H1 (cell line): ENCODE results near the gene AMBP. TPM values are rescaled to one million over a fixed set of nuclear protein-coding genes. Genes with fewer than 3 reads are reported as not detected.

ENCODE experiments used
- CTCF ChIA-PET: fragments of 300-600 bp; sonication (Branson Sonifier 250); formaldehyde crosslinking; loops from one replicate; lab custom pipeline; 2021; ENCODE audit not compliant: partially characterized antibody; lab: Charles Lee
- POLR2A ChIA-PET: fragments of 300-600 bp; sonication (Branson Sonifier 250); formaldehyde crosslinking; loops from one replicate; lab custom pipeline; 2021; ENCODE audit warnings: inconsistent platforms; ENCODE audit not compliant: partially characterized antibody; lab: Charles Lee
- DNase-seq, 2 experiments: peaks; one replicate each; pipeline versions ENCODE4 v3.0.0 to v3.0.0-alpha.2; 2010 to 2022; ENCODE audit warnings: low spot score in 2 of 2, low read depth in 1 of 2, mixed read lengths in 1 of 2
- FAIRE-seq: peaks from 2 replicates; lab custom pipeline; 2011; peaks lifted over from hg19 to GRCh38; lab: Jason Lieb, UNC
- H2AFZ ChIP-seq: 2 replicates; pipeline ENCODE4 v1.8.1; 2012; ENCODE audit warnings: low read length, inconsistent platforms
- H2AK5ac ChIP-seq: 2 replicates; pipeline ENCODE4 v1.6.1; 2013; ENCODE audit warnings: low read depth, low read length
- H2BK120ac ChIP-seq: replicated peaks from 2 replicates; pipeline ENCODE3; 2013; ENCODE audit warnings: low read depth, low read length, inconsistent platforms
- H2BK12ac ChIP-seq: 2 replicates; pipeline ENCODE4 v1.6.1; 2013; ENCODE audit warnings: low read depth, low read length
- H2BK15ac ChIP-seq: 2 replicates; pipeline ENCODE4 v1.6.1; 2013; ENCODE audit warnings: low read length
- H2BK20ac ChIP-seq: 2 replicates; pipeline ENCODE4 v1.6.1; 2013; ENCODE audit warnings: low read length
- H2BK5ac ChIP-seq: 2 replicates; pipeline ENCODE4 v1.6.1; 2013; ENCODE audit warnings: low read depth, low read length
- H3K14ac ChIP-seq: 2 replicates; pipeline ENCODE4 v1.6.1; 2013; ENCODE audit warnings: inconsistent platforms; ENCODE audit not compliant: insufficient read length
- H3K18ac ChIP-seq: 2 replicates; pipeline ENCODE4 v1.6.1; 2013; ENCODE audit warnings: low read length; ENCODE audit errors: extremely low read depth
- H3K23ac ChIP-seq: 2 replicates; pipeline ENCODE4 v1.6.1; 2013; ENCODE audit warnings: inconsistent platforms; ENCODE audit not compliant: insufficient read length
- H3K23me2 ChIP-seq: 2 replicates; pipeline ENCODE4 v1.6.1; 2013; ENCODE audit warnings: low read depth, low read length
- H3K27ac ChIP-seq: 2 replicates; pipeline ENCODE4 v1.6.1; 2011; ENCODE audit warnings: low read depth, low read length, inconsistent platforms
- H3K27me3 ChIP-seq, 4 experiments: replicated peaks in 1 of 4; 1 replicate in 1 of 4; 2 replicates in 3 of 4; pipeline versions ENCODE4 v1.6.1 to v1.8.1; 2011 to 2013; ENCODE audit warnings: low read length in 3 of 4, mild to moderate bottlenecking in 3 of 4, inconsistent platforms in 2 of 4, mixed read lengths in 2 of 4, moderate library complexity in 1 of 4; ENCODE audit not compliant: control insufficient read depth in 3 of 4, insufficient read depth in 3 of 4; ENCODE audit errors: extremely low read depth in 1 of 4
- H3K36me3 ChIP-seq, 4 experiments: 2 replicates each; pipeline versions ENCODE4 v1.6.1 to v1.8.1; 2011 to 2013; ENCODE audit warnings: mild to moderate bottlenecking in 4 of 4, low read length in 3 of 4, moderate library complexity in 2 of 4, control low read depth in 1 of 4, inconsistent platforms in 1 of 4; ENCODE audit not compliant: insufficient read depth in 4 of 4, control insufficient read depth in 2 of 4
- H3K4ac ChIP-seq: replicated peaks from 2 replicates; pipeline ENCODE3; 2013; ENCODE audit warnings: low read length, low read depth, mixed read lengths, inconsistent platforms; ENCODE audit not compliant: insufficient read length
- H3K4me1 ChIP-seq, 4 experiments: replicated peaks in 1 of 4; 1 replicate in 1 of 4; 2 replicates in 3 of 4; pipeline versions ENCODE4 v1.6.1 to v1.8.1; 2011 to 2013; ENCODE audit warnings: low read length in 3 of 4, inconsistent platforms in 2 of 4, mixed read lengths in 1 of 4; ENCODE audit not compliant: insufficient read depth in 4 of 4, control insufficient read depth in 3 of 4
- H3K4me2 ChIP-seq, 2 experiments: 2 replicates each; pipeline versions ENCODE4 v1.6.1 to v1.8.1; 2011 to 2013; ENCODE audit warnings: low read depth in 2 of 2, low read length in 2 of 2, control low read depth in 1 of 2, inconsistent platforms in 1 of 2, mild to moderate bottlenecking in 1 of 2; ENCODE audit not compliant: insufficient read depth in 1 of 2
- H3K4me3 ChIP-seq, 4 experiments: fragments of 200-600, 300-600 bp in 1 of 4; sonication (generic), shearing (Covaris generic), sonication (Bioruptor Twin) in 1 of 4; 2 replicates each; pipeline versions ENCODE4 v1.5.1 to v1.8.1; 2011 to 2016; ENCODE audit warnings: low read length in 4 of 4, low read depth in 3 of 4, control low read depth in 2 of 4, inconsistent platforms in 2 of 4, mild to moderate bottlenecking in 2 of 4, mixed read lengths in 1 of 4, moderate library complexity in 1 of 4; ENCODE audit not compliant: insufficient read depth in 2 of 4; ENCODE audit errors: extremely low read depth in 1 of 4
- H3K56ac ChIP-seq: replicated peaks from 2 replicates; pipeline ENCODE3; 2013; ENCODE audit warnings: low read depth, mild to moderate bottlenecking, mixed read lengths, low read length, inconsistent platforms; ENCODE audit not compliant: insufficient read length
- H3K79me1 ChIP-seq: 2 replicates; pipeline ENCODE4 v1.6.1; 2013; ENCODE audit warnings: low read depth, low read length, control low read depth
- H3K79me2 ChIP-seq, 2 experiments: 2 replicates each; pipeline versions ENCODE4 v1.6.1 to v1.8.1; 2012 to 2013; ENCODE audit warnings: low read length in 2 of 2, mild to moderate bottlenecking in 2 of 2, inconsistent platforms in 1 of 2; ENCODE audit not compliant: insufficient read depth in 2 of 2, control insufficient read depth in 1 of 2
- H3K9ac ChIP-seq, 4 experiments: replicated peaks in 1 of 4; 1 replicate in 1 of 4; 2 replicates in 3 of 4; pipeline versions ENCODE4 v1.6.1 to v1.8.1; 2011 to 2013; ENCODE audit warnings: low read depth in 3 of 4, low read length in 3 of 4, control low read depth in 2 of 4, mild to moderate bottlenecking in 2 of 4, moderate library complexity in 2 of 4, inconsistent platforms in 1 of 4; ENCODE audit errors: extremely low read depth in 1 of 4
- H3K9me3 ChIP-seq, 2 experiments: 2 replicates each; pipeline versions ENCODE4 v1.6.1 to v1.8.1; 2012 to 2013; ENCODE audit warnings: mild to moderate bottlenecking in 2 of 2, moderate library complexity in 2 of 2, control low read depth in 1 of 2, inconsistent platforms in 1 of 2, low read depth in 1 of 2, low read length in 1 of 2, mixed read lengths in 1 of 2; ENCODE audit not compliant: insufficient read depth in 2 of 2
- H4K20me1 ChIP-seq, 2 experiments: replicated peaks in 1 of 2; 2 replicates each; pipeline versions ENCODE3 to v1.8.1; 2011 to 2013; ENCODE audit warnings: inconsistent platforms in 2 of 2, low read length in 2 of 2, mild to moderate bottlenecking in 1 of 2; ENCODE audit not compliant: insufficient read depth in 2 of 2, control insufficient read depth in 1 of 2
- H4K5ac ChIP-seq: 2 replicates; pipeline ENCODE4 v1.6.1; 2013; ENCODE audit warnings: low read length, low read depth, mixed read lengths, inconsistent platforms; ENCODE audit not compliant: insufficient read length
- H4K8ac ChIP-seq: 2 replicates; pipeline ENCODE4 v1.8.0; 2013; ENCODE audit warnings: mild to moderate bottlenecking, moderate library complexity, low read length, inconsistent platforms; ENCODE audit not compliant: insufficient read depth; ENCODE audit errors: extremely low read depth
- H4K91ac ChIP-seq: replicated peaks from 2 replicates; pipeline ENCODE3; 2013; ENCODE audit warnings: low read length, mixed read lengths, inconsistent platforms; ENCODE audit not compliant: insufficient read length
- BCL11A ChIP-seq, 2 experiments: IDR thresholded peaks; one replicate each; pipeline ENCODE4 v1.6.1; 2011; ENCODE audit warnings: low read depth in 2 of 2, low read length in 2 of 2, mild to moderate bottlenecking in 2 of 2
- EZH2 ChIP-seq: fragments of 200-600 bp; sonication (generic); IDR thresholded peaks from 2 replicates; pipeline ENCODE4 v1.7.1; 2012; ENCODE audit warnings: low read depth, mild to moderate bottlenecking, moderate library complexity, low read length, inconsistent platforms; ENCODE audit not compliant: severe bottlenecking
- GABPA ChIP-seq: IDR thresholded peaks from 2 replicates; pipeline ENCODE4 v1.6.1; 2011; ENCODE audit warnings: mild to moderate bottlenecking, low read length, moderate library complexity, borderline replicate concordance; ENCODE audit not compliant: insufficient read depth
- POU5F1 ChIP-seq: IDR thresholded peaks from 2 replicates; pipeline ENCODE4 v1.6.1; 2011; ENCODE audit warnings: low read depth, mild to moderate bottlenecking, low read length, moderate library complexity
- SIRT6 ChIP-seq: IDR thresholded peaks from one replicate; pipeline ENCODE4 v1.7.1; 2012; ENCODE audit warnings: low read length, inconsistent platforms
- SP2 ChIP-seq: IDR thresholded peaks from 2 replicates; pipeline ENCODE4 v1.6.1; 2012; ENCODE audit warnings: mild to moderate bottlenecking, low read length, inconsistent platforms
- SUZ12 ChIP-seq: fragments of 200-600 bp; sonication (generic); IDR thresholded peaks from 2 replicates; pipeline ENCODE4 v1.6.1; 2012; ENCODE audit warnings: mild to moderate bottlenecking, inconsistent platforms, low read length, moderate library complexity, mixed read lengths
- TAF1 ChIP-seq: IDR thresholded peaks from 2 replicates; pipeline ENCODE4 v1.6.1; 2011; ENCODE audit warnings: mild to moderate bottlenecking, low read depth, low read length
- TEAD4 ChIP-seq: IDR thresholded peaks from 2 replicates; pipeline ENCODE4 v1.6.1; 2012; ENCODE audit warnings: low read depth, low read length, inconsistent platforms, mixed read lengths
- WGBS, 2 experiments: shearing (Covaris generic) in 1 of 2; methylation state at CpG; one replicate each; pipeline versions ENCODE4 v1.1.6 to v1.1.7; 2013 to 2015; ENCODE audit warnings: low lambda C conversion rate in 2 of 2, mixed read lengths in 2 of 2, inconsistent platforms in 1 of 2, low coverage in 1 of 2, missing lambda C conversion rate in 1 of 2; ENCODE audit not compliant: insufficient replicate concordance in 2 of 2, insufficient coverage in 1 of 2, insufficient read length in 1 of 2; ENCODE audit errors: extremely low coverage in 1 of 2, missing lambda C conversion rate in 1 of 2; 5-methylcytosine and 5-hydroxymethylcytosine counted together
- polyA plus RNA-seq, 7 experiments: library from polyadenylated mRNA; depleted of rRNA in 3 of 7; stranded (reverse) in 5 of 7; unstranded in 2 of 7; fragments of >200 nt in 5 of 7; fragments of 200-250 nt in 2 of 7; gene quantifications; 1 replicate in 5 of 7; 2 replicates in 1 of 7; 4 replicates in 1 of 7; pipeline versions ENCODE4 v1.2.1 to v1.2.3, GENCODE V29; 2011 to 2013; ENCODE audit warnings: missing spikeins in 2 of 7, mixed read lengths in 2 of 7
- total RNA-seq: library from RNA; stranded (reverse); fragmentation: NEBNext Ultra II Directional; extraction: Animal tissue kit (Norgen Biotek cat#: 25700); gene quantifications from 2 replicates; pipeline ENCODE4 v1.2.1, GENCODE V29; 2021
- TF ChIP-seq, protein P1 (sequence below): IDR thresholded peaks from 2 replicates; pipeline ENCODE4 v1.6.1; 2011; ENCODE audit warnings: low read length, improper control_type of control experiment
- TF ChIP-seq, protein P2 (sequence below), 3 experiments: IDR thresholded peaks; 1 replicate in 2 of 3; 2 replicates in 1 of 3; pipeline versions ENCODE4 v1.5.1 to v1.6.1; 2011; ENCODE audit warnings: low read length in 3 of 3, mild to moderate bottlenecking in 3 of 3, inconsistent platforms in 2 of 3, low read depth in 1 of 3, moderate library complexity in 1 of 3; ENCODE audit not compliant: insufficient read depth in 1 of 3; ENCODE audit errors: control extremely low read depth in 1 of 3

Gene AMBP
- total and polyA plus RNA-seq, 2 of the 8 experiments (the other 6 are each of a cell fraction or from before 2014, with no cell fraction given): 3.0 to 4.0 TPM

DNA sequence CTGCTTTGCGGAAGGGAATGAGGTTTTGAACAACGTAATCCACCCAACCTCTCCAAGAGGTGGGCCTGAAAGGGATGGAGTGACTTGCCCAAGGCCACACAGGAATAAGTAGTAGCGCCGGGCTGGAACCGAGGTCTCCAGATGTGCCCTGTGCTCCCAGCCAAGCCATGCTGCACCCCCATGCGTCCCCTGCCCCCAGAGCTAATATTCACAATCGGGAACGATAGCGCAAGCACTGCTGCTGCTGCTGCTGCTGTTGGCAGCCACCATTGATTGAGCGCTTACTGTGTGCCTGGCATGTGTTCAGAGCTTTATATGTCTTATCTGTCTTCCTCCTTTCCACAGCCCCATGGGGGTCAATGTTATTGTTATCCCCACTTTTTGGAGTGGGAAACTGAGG lies 43.9 kb downstream of the AMBP start:
- no peak for DNase-seq
- TF ChIP-seq SIRT6: no peak
- TF ChIP-seq, protein P1, sequence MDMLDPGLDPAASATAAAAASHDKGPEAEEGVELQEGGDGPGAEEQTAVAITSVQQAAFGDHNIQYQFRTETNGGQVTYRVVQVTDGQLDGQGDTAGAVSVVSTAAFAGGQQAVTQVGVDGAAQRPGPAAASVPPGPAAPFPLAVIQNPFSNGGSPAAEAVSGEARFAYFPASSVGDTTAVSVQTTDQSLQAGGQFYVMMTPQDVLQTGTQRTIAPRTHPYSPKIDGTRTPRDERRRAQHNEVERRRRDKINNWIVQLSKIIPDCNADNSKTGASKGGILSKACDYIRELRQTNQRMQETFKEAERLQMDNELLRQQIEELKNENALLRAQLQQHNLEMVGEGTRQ: no peak
- TF ChIP-seq BCL11A (IDR thresholded peaks at IDR 0.05; ENCODE audit: low read depth in 2 of 2, low read length in 2 of 2): no peak
- no peak for TF ChIP-seq POU5F1
- no peak for TF ChIP-seq SP2
- TF ChIP-seq TEAD4: no peak
- no peak for TF ChIP-seq EZH2
- TF ChIP-seq GABPA: no peak
- TF ChIP-seq SUZ12: no peak
- TF ChIP-seq, protein P2, sequence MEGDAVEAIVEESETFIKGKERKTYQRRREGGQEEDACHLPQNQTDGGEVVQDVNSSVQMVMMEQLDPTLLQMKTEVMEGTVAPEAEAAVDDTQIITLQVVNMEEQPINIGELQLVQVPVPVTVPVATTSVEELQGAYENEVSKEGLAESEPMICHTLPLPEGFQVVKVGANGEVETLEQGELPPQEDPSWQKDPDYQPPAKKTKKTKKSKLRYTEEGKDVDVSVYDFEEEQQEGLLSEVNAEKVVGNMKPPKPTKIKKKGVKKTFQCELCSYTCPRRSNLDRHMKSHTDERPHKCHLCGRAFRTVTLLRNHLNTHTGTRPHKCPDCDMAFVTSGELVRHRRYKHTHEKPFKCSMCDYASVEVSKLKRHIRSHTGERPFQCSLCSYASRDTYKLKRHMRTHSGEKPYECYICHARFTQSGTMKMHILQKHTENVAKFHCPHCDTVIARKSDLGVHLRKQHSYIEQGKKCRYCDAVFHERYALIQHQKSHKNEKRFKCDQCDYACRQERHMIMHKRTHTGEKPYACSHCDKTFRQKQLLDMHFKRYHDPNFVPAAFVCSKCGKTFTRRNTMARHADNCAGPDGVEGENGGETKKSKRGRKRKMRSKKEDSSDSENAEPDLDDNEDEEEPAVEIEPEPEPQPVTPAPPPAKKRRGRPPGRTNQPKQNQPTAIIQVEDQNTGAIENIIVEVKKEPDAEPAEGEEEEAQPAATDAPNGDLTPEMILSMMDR (IDR thresholded peaks at IDR 0.05; ENCODE audit: control extremely low read depth in 1 of 3, insufficient read depth in 1 of 3, low read depth in 1 of 3, low read length in 3 of 3): no peak
- TF ChIP-seq TAF1: no peak

More for the DNA sequence above, 43.9 kb downstream of the AMBP start:
- no peak overlapping the region for H3K4ac ChIP-seq
- 89% methylated on average over 10 of the region's 10 CpGs; no CpG with 5 or more reads in 1 of the 2 experiments for WGBS, 2 experiments
- H2BK12ac ChIP-seq: no peak overlapping the region
- no peak overlapping the region for H2BK20ac ChIP-seq
- no peak overlapping the region for H3K9ac ChIP-seq
- no peak overlapping the region for H3K14ac ChIP-seq
- H3K4me1 ChIP-seq: peaks cover 0 to 8% (median 6%) of the 10 kb centered on the region in 4 experiments; a peak in 4 of 7 replicates
- no peak overlapping the region for H2BK5ac ChIP-seq
- H4K91ac ChIP-seq: no peak overlapping the region
- H3K18ac ChIP-seq: no peak overlapping the region
- H3K9me3 ChIP-seq: no peaks in the 10 kb centered on the region
- H4K5ac ChIP-seq: no peak overlapping the region
- no peaks in the 10 kb centered on the region for H3K79me2 ChIP-seq
- FAIRE-seq: no peak
- no peak overlapping the region for H3K27ac ChIP-seq
- H3K36me3 ChIP-seq: peaks cover 0 to 12% (median 5%) of the 10 kb centered on the region in 4 experiments; a peak in 5 of 8 replicates
- H2BK15ac ChIP-seq: no peak overlapping the region
- H3K23me2 ChIP-seq: no peaks in the 10 kb centered on the region; the same call in 1 of the 2 replicates
- H4K20me1 ChIP-seq: no peaks in the 10 kb centered on the region
- CTCF ChIA-PET: interaction anchor here (0.8 to 3.6 kb wide), 18 partner anchors 9 to 376 kb away, joined by 3 to 16 read pairs (median 5); no protein-coding TSS in a partner anchor
- H3K27me3 ChIP-seq: no peaks in the 10 kb centered on the region
- H2BK120ac ChIP-seq: no peak overlapping the region
- H3K79me1 ChIP-seq: no peaks in the 10 kb centered on the region
- no peak overlapping the region for H3K56ac ChIP-seq
- no peak overlapping the region for H3K23ac ChIP-seq
- no peak overlapping the region for H4K8ac ChIP-seq
- H3K4me3 ChIP-seq: no peak overlapping the region
- no peak overlapping the region for H2AK5ac ChIP-seq
- no peak overlapping the region for H2AFZ ChIP-seq
- POLR2A ChIA-PET: no interaction called here
- no peak overlapping the region for H3K4me2 ChIP-seq
